HL-60 (cell line): ENCODE measurements around the gene NAALADL1.

ENCODE experiments used
- DNase-seq, 2 experiments: peaks; one replicate each; pipeline ENCODE4 v3.0.0-alpha.2; 2010 to 2020; ENCODE audit warnings: low read depth in 1 of 2, low spot score in 1 of 2
- H3K27ac ChIP-seq: fragments of 250-450 bp; sonication (Bioruptor Pico); replicated peaks from 2 replicates; pipeline ENCODE4 v1.5.1; 2020; ENCODE audit warnings: mild to moderate bottlenecking, moderate library complexity
- H3K27me3 ChIP-seq: fragments of 250-450 bp; sonication (Bioruptor Pico); 2 replicates; pipeline ENCODE4 v1.5.1; 2021; ENCODE audit warnings: mild to moderate bottlenecking, moderate library complexity; ENCODE audit not compliant: insufficient read depth, poor library complexity, severe bottlenecking
- H3K4me3 ChIP-seq: replicated peaks from 2 replicates; pipeline ENCODE4 v1.5.1; 2011; ENCODE audit warnings: mild to moderate bottlenecking, control low read depth, low read length; ENCODE audit not compliant: insufficient read depth
- CTCF ChIP-seq: IDR thresholded peaks from one replicate; pipeline ENCODE4 v1.5.1; 2011; ENCODE audit warnings: low read length, control low read depth, inconsistent platforms; ENCODE audit not compliant: insufficient read depth
- GABPA ChIP-seq: IDR thresholded peaks from 2 replicates; pipeline ENCODE4 v1.6.1; 2012; ENCODE audit warnings: low read depth
- POLR2AphosphoS5 ChIP-seq: IDR thresholded peaks from 2 replicates; pipeline ENCODE4 v1.6.1; 2012; ENCODE audit warnings: low read depth
- REST ChIP-seq: IDR thresholded peaks from 2 replicates; pipeline ENCODE4 v1.6.1; 2012; ENCODE audit warnings: low read depth; ENCODE audit not compliant: insufficient replicate concordance
- SPI1 ChIP-seq: IDR thresholded peaks from 2 replicates; pipeline ENCODE4 v1.6.1; 2012; ENCODE audit warnings: low read depth, mild to moderate bottlenecking, borderline replicate concordance

The NAALADL1 gene

GRCh38 chr11:65077451-65077850, 19.1 kb upstream of the NAALADL1 start:
- no peak for DNase-seq
- no peak overlapping the region for H3K27ac ChIP-seq
- no peaks in the 10 kb centered on the region for H3K27me3 ChIP-seq
- TF ChIP-seq GABPA (no peak), CTCF (no peak), POLR2AphosphoS5 (no peak), REST (no peak), SPI1 (no peak)
- H3K4me3 ChIP-seq, result no peak overlapping the region

- H3K27ac ChIP-seq, result no peak overlapping the region
- no peak for TF ChIP-seq CTCF
- TF ChIP-seq GABPA, result no peak
- no peak for TF ChIP-seq SPI1
- TF ChIP-seq REST, result no peak
- no peak for TF ChIP-seq POLR2AphosphoS5
- H3K4me3 ChIP-seq, result no peak overlapping the region
- H3K27me3 ChIP-seq, result no peaks in the 10 kb centered on the region
- no peak for DNase-seq
These were observed 14.2 kb upstream of the NAALADL1 start for GRCh38 chr11:65072631-65072966.

GRCh38 chr11:65071907-65072630, 13.7 kb upstream of the NAALADL1 start:
- no peak overlapping the region for H3K27ac ChIP-seq
- no peak for DNase-seq
- no peak overlapping the region for H3K4me3 ChIP-seq
- TF ChIP-seq POLR2AphosphoS5 (no peak), GABPA (no peak), REST (no peak), CTCF (no peak), SPI1 (no peak)
- H3K27me3 ChIP-seq, result no peaks in the 10 kb centered on the region
